Endothelial cell of hepatic sinusoid (primary cell): ENCODE data around the gene STOX2.

ENCODE experiments used
- in situ Hi-C: cut with HindIII; loops from 2 replicates; pipeline ENCODE4 v1.10.0; 2017; ENCODE audit warnings: low sequenced_read_pairs

The STOX2 gene

DNA sequence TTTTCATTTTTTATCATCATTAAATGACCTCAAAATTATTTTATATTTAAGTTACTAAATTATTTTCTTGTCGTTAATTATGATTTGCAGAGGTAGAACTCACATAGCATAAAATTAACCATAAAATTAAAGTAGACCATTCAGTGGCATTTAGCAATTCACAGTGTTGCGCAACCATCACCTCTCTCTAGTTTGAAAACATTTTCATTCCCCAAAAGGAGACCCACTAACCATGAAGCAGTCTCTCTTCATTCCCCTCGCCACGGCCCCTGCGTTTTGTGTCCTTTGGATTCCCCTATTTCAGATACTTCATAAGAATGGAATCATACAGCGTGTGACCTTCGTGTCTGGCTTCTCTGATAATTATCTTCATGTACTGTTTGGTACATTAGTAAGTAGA, 157.7 kb downstream of the STOX2 start:
- in situ Hi-C loops: no loop called here

DNA sequence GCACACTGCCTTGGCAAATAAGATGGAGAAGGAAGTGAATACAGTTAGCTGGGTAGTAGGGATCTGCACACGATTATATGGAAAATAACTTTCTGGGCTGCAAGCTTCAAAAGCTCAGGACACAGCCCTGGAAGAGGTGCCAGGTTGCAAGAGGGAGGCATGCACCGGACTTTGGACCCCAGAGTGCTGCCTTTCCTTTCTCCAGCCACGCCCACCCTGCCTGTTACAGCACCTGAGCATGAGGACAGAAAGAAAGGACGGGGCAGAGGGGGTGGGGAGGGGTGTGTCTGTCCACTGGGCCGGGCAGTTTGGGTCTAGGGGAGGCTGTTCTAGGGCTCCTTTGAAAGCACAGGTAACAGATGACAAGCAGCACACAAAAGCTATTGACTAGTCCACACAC, 159.8 kb downstream of the STOX2 start:
- in situ Hi-C loops: no loop called here

DNA sequence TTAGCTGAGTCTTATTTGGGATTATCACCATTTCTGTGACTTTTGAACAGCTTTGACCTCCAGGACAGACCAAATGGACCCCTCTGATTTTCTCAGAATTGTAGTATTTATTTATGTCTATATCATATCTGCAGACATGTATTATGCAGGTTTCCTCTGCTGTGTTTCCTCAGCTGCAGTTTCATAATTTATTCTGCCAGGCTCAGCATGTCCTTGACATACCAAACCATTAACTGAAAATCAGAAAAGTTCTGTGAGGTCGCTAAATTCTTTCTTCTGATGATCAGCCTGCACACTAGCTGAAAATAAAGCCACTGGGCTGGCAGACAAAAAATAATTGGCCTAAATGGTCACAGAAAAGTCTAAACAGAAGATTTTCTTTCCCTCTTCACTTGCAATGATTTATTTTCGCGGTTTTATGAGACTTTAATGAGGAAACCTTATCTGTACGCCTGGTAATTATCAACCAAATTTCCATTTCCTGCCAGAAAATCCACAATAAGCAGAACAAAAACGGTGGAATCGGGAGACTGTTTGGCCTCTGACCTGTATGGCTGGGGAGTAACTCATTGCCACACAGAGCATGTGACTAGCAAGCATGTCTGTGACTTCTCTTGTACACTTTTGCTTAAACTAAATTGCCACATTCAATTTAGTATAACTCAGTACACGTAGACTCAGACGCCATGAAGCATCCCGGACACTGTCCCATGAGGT, 161.6 kb downstream of the STOX2 start:
- in situ Hi-C loops: no loop called here

DNA sequence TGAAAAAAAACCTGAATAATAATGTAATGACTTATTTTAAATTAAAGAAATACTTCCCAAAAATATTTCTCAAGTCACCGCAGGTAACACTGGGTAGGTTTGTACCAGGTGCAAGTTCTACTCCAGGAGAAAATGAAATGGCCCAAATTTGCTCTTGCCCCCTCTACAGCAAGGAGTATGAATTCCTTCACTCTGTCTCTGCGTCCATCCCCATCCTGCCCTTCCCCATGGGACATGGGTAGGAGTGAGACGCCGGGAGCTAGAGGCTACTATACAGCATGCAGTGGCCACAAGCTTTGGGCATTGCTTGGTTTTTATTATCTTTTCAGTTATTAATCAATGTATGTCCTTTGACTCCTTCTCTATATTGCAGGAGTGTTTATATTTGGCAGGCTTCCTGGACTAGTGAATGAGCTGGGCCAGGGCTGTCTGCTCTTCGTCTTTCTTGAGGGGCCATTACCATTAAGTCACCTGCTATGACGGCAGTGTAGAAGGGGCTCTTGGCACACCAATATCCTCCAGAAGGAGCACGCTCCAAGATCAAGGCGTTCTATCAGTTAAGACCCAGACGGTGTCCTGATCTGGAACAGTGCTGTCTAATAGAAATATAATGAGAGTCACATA, 162.9 kb downstream of the STOX2 start:
- in situ Hi-C loops: no loop called here
